NCI-H1105 (cell line): ENCODE data around the gene CASTOR2.
"Not testable (repeated sequence)": the region's sequence is repeated elsewhere in the genome, so short reads cannot be mapped to it uniquely, and the experiment has no call there.

ENCODE experiments used
- DNase-seq: peaks from one replicate; lab custom pipeline; 2025; lab: John Stamatoyannopoulos, UW

CASTOR2 gene

GRCh38 chr7:74994869-74995543, 30.5 kb downstream of the CASTOR2 start:
- not testable (repeated sequence) for DNase-seq

GRCh38 chr7:74996361-74996760, 31.9 kb downstream of the CASTOR2 start:
- DNase-seq: not testable (repeated sequence)

GRCh38 chr7:74997811-74998210, 33.3 kb downstream of the CASTOR2 start:
- not testable (repeated sequence) for DNase-seq

- DNase-seq: not testable (repeated sequence)
Measured at GRCh38 chr7:75001356-75001755, 36.9 kb downstream of the CASTOR2 start.

- no peak for DNase-seq
Measured at GRCh38 chr7:75010036-75010435, 45.5 kb downstream of the CASTOR2 start.

GRCh38 chr7:75017832-75018231, 53.3 kb downstream of the CASTOR2 start:
- no peak for DNase-seq

GRCh38 chr7:75018570-75019364, 54.3 kb downstream of the CASTOR2 start:
- DNase-seq: no peak

GRCh38 chr7:75019800-75020199, 55.3 kb downstream of the CASTOR2 start:
- DNase-seq: no peak

- no peak for DNase-seq
Measured at GRCh38 chr7:75024922-75025321, 60.4 kb downstream of the CASTOR2 start.

GRCh38 chr7:75028299-75028698, 63.8 kb downstream of the CASTOR2 start:
- DNase-seq: no peak

GRCh38 chr7:75033064-75033463, 68.6 kb downstream of the CASTOR2 start:
- no peak for DNase-seq

GRCh38 chr7:75033826-75034225, 69.3 kb downstream of the CASTOR2 start:
- DNase-seq: no peak

GRCh38 chr7:75038508-75038907, 74.0 kb downstream of the CASTOR2 start:
- no peak for DNase-seq

GRCh38 chr7:75039166-75039565, 74.7 kb downstream of the CASTOR2 start:
- DNase-seq: no peak

GRCh38 chr7:75039709-75040108, 75.2 kb downstream of the CASTOR2 start:
- no peak for DNase-seq

- no peak for DNase-seq
Measured at GRCh38 chr7:75040512-75040911, 76.0 kb downstream of the CASTOR2 start.

GRCh38 chr7:75042286-75042685, 77.8 kb downstream of the CASTOR2 start:
- DNase-seq: no peak

- DNase-seq: no peak
Measured at GRCh38 chr7:75042831-75043703, 78.6 kb downstream of the CASTOR2 start.

GRCh38 chr7:75045881-75046280, 81.4 kb downstream of the CASTOR2 start:
- DNase-seq: no peak

- no peak for DNase-seq
Measured at GRCh38 chr7:75048435-75049379, 84.2 kb downstream of the CASTOR2 start.

- no peak for DNase-seq
Measured at GRCh38 chr7:75049817-75050216, 85.3 kb downstream of the CASTOR2 start.
